Tibial artery (tissue), 4 donors: ENCODE results near the gene PHRF1.

Experiments used
- DNase-seq, 2 donors: peaks; one replicate each; pipeline ENCODE4 v3.0.0-alpha.2; 2019
- H3K27ac ChIP-seq, 2 donors: fragments of 200-600 bp; sonication (generic) in 1 of 2; 1 replicate in 1 of 2; 2 replicates in 1 of 2; pipeline ENCODE4 v1.5.1; 2018 to 2019; ENCODE audit warnings: mild to moderate bottlenecking in 1 of 2
- H3K27me3 ChIP-seq, 2 donors: fragments of 200-600 bp; sonication (generic) in 1 of 2; one replicate each; pipeline versions ENCODE4 v1.5.1 to v1.6.0; 2016 to 2019
- H3K36me3 ChIP-seq, 3 donors: fragments of 200-600 bp; sonication (generic) in 2 of 3; one replicate each; pipeline ENCODE4 v1.5.1; 2016 to 2019; ENCODE audit warnings: mild to moderate bottlenecking in 2 of 3
- H3K4me1 ChIP-seq, 4 donors: fragments of 200-600 bp; sonication (generic) in 2 of 4; 1 replicate in 3 of 4; 2 replicates in 1 of 4; pipeline ENCODE4 v1.5.1; 2016 to 2019
- H3K4me3 ChIP-seq, 2 donors: fragments of 200-600 bp; sonication (generic) in 1 of 2; 1 replicate in 1 of 2; 2 replicates in 1 of 2; pipeline ENCODE4 v1.5.1; 2018 to 2019; ENCODE audit warnings: mild to moderate bottlenecking in 2 of 2
- H3K9me3 ChIP-seq, 3 donors: fragments of 200-600 bp; sonication (generic) in 1 of 3; one replicate each; pipeline ENCODE4 v1.5.1; 2016 to 2019
- CTCF ChIP-seq, 2 experiments: fragments of 200-600 bp in 1 of 2; fragments of 450-650 bp in 1 of 2; IDR thresholded peaks; one replicate each; pipeline ENCODE4 v1.5.1; 2017 to 2019; ENCODE audit warnings: antibody characterized with exemption in 2 of 2, mild to moderate bottlenecking in 1 of 2, moderate library complexity in 1 of 2
- intact Hi-C: fragments of 100-400 bp; cut with DNase I; formaldehyde crosslinking; loops from one replicate; pipeline ENCODE4 v1.15.0; 2023; ENCODE audit warnings: low total_unique reads

PHRF1 gene

GRCh38 chr11:567011-567628 is 9.2 kb upstream of the PHRF1 start:
- no peak for DNase-seq
- H3K27me3 ChIP-seq: no peaks in the 10 kb centered on the region
- TF ChIP-seq CTCF (IDR thresholded peaks at IDR 0.05): no peak
- peak overlapping the region in 1 of 2 donors; percentile 74 for H3K4me3 ChIP-seq
- peaks cover 0 to 33% (median 16%) of the 10 kb centered on the region in 4 donors for H3K4me1 ChIP-seq
- no peaks in the 10 kb centered on the region for H3K36me3 ChIP-seq
- H3K27ac ChIP-seq: peak overlapping the region; percentile 80 to 93
- H3K9me3 ChIP-seq: no peaks in the 10 kb centered on the region
- intact Hi-C loops: no loop called here

- Histone ChIP-seq H3K4me3 (peak overlapping the region; percentile 55 to 74), H3K9me3 (no peaks in the 10 kb centered on the region), H3K4me1 (peaks cover 0 to 27% (median 16%) of the 10 kb centered on the region in 4 donors), H3K36me3 (no peaks in the 10 kb centered on the region), H3K27ac (peak overlapping the region; percentile 80 to 93), H3K27me3 (no peaks in the 10 kb centered on the region)
- intact Hi-C loops: no loop called here
- no peak for TF ChIP-seq CTCF (IDR thresholded peaks at IDR 0.05)
- no peak for DNase-seq
Measured at GRCh38 chr11:567629-568292, 8.5 kb upstream of the PHRF1 start.

- peak; percentile 91 to 97 for DNase-seq
- no peaks in the 10 kb centered on the region for H3K36me3 ChIP-seq
- intact Hi-C loops: no loop called here
- H3K27me3 ChIP-seq: no peaks in the 10 kb centered on the region
- peak overlapping the region; percentile 80 to 93 for H3K27ac ChIP-seq
- H3K4me1 ChIP-seq: peaks cover 0 to 27% (median 16%) of the 10 kb centered on the region in 4 donors
- TF ChIP-seq CTCF (IDR thresholded peaks at IDR 0.05): peak in 1 of 2 experiments; percentile 10
- H3K4me3 ChIP-seq: peak overlapping the region; percentile 55 to 74
- H3K9me3 ChIP-seq: no peaks in the 10 kb centered on the region
Measured at GRCh38 chr11:568306-569157, 7.7 kb upstream of the PHRF1 start.

GRCh38 chr11:569158-569885 is 6.9 kb upstream of the PHRF1 start:
- peak overlapping the region; percentile 55 to 74 for H3K4me3 ChIP-seq
- H3K36me3 ChIP-seq: no peaks in the 10 kb centered on the region
- intact Hi-C loops: no loop called here
- no peak for DNase-seq
- H3K4me1 ChIP-seq: peaks cover 0 to 22% (median 16%) of the 10 kb centered on the region in 4 donors
- H3K27ac ChIP-seq: peak overlapping the region; percentile 80 to 93
- TF ChIP-seq CTCF (IDR thresholded peaks at IDR 0.05): no peak
- H3K27me3 ChIP-seq: no peaks in the 10 kb centered on the region
- H3K9me3 ChIP-seq: no peaks in the 10 kb centered on the region

- Histone ChIP-seq H3K9me3 (no peaks in the 10 kb centered on the region), H3K36me3 (no peaks in the 10 kb centered on the region), H3K27me3 (no peaks in the 10 kb centered on the region), H3K27ac (no peak overlapping the region), H3K4me1 (peaks cover 0 to 33% (median 24%) of the 10 kb centered on the region in 4 donors), H3K4me3 (no peak overlapping the region)
- intact Hi-C loops: loop anchor here (10.0 kb wide), 1 partner anchor 233 kb away; the partner anchor contains the start of genes PIDD1 and RPLP2
- no peak for TF ChIP-seq CTCF (IDR thresholded peaks at IDR 0.05)
- no peak for DNase-seq
Measured at GRCh38 chr11:571802-572185, 4.5 kb upstream of the PHRF1 start.
